Colonic mucosa (tissue), 4 donors: ENCODE results near the gene NKX3-2. TPM values are rescaled to one million over a fixed set of nuclear protein-coding genes. Genes with fewer than 3 reads are reported as not detected.

Experiments used
- DNase-seq: peaks from one replicate; pipeline ENCODE4 v3.0.0-alpha.2; 2020
- H3K27ac ChIP-seq: fragments of 200-600 bp; one replicate; pipeline ENCODE4 v1.8.0; 2021
- H3K27me3 ChIP-seq: fragments of 200-600 bp; one replicate; pipeline ENCODE4 v1.8.0; 2021
- H3K36me3 ChIP-seq: fragments of 200-600 bp; one replicate; pipeline ENCODE4 v1.8.0; 2021
- H3K4me1 ChIP-seq: fragments of 200-600 bp; one replicate; pipeline ENCODE4 v1.8.0; 2021; ENCODE audit warnings: mild to moderate bottlenecking
- H3K4me3 ChIP-seq: fragments of 200-600 bp; one replicate; pipeline ENCODE4 v1.8.0; 2021
- H3K9ac ChIP-seq, 2 donors: one replicate each; pipeline ENCODE4 v1.7.0; 2013; ENCODE audit warnings: control low read depth in 2 of 2, low read depth in 2 of 2, low read length in 2 of 2
- H3K9me3 ChIP-seq: fragments of 200-600 bp; one replicate; pipeline ENCODE4 v1.8.0; 2021
- CTCF ChIP-seq: fragments of 200-600 bp; IDR thresholded peaks from one replicate; pipeline ENCODE4 v1.8.0; 2022; ENCODE audit warnings: antibody characterized with exemption, mild to moderate bottlenecking
- intact Hi-C: fragments of 100-400 bp; cut with DNase I; formaldehyde crosslinking; loops from one replicate; pipeline ENCODE4 v1.14.1; 2022
- total RNA-seq, 2 donors: library from RNA; stranded (reverse); fragmentation: NEBNext Ultra II Directional in 1 of 2; extraction: Animal tissue kit (Norgen Biotek cat#: 25700) in 1 of 2; gene quantifications; one replicate each; pipeline ENCODE4 v1.2.1, GENCODE V29; 2021
- donor health status: healthy.
- donor health status: DM: no; HTN: no; CAD: no.
- donor health status: DM: no; HTN: no; CAD: no.

The NKX3-2 gene
- total RNA-seq, 2 donors from 2014 or later, result 0.35 to 1.4 TPM

GRCh38 chr4:13540446-13541175 lies 3.7 kb downstream of the NKX3-2 start:
- Histone ChIP-seq H3K27me3 (peaks cover 82% of the 10 kb centered on the region), H3K9ac (no peak overlapping the region), H3K4me1 (peaks cover 10% of the 10 kb centered on the region), H3K9me3 (no peaks in the 10 kb centered on the region), H3K27ac (no peak overlapping the region), H3K4me3 (no peak overlapping the region), H3K36me3 (no peaks in the 10 kb centered on the region)
- intact Hi-C loops, result no loop called here
- no peak for TF ChIP-seq CTCF
- DNase-seq, result no peak

- no peak for DNase-seq
- Histone ChIP-seq H3K9me3 (no peaks in the 10 kb centered on the region), H3K4me3 (no peak overlapping the region), H3K27ac (no peak overlapping the region), H3K27me3 (peaks cover 79% of the 10 kb centered on the region), H3K4me1 (peaks cover 10% of the 10 kb centered on the region), H3K36me3 (no peaks in the 10 kb centered on the region), H3K9ac (no peak overlapping the region)
- intact Hi-C loops, result no loop called here
- TF ChIP-seq CTCF, result no peak
These were observed 4.5 kb downstream of the NKX3-2 start for GRCh38 chr4:13539619-13540445.

GRCh38 chr4:13539047-13539618 lies 5.2 kb downstream of the NKX3-2 start:
- no peak overlapping the region for H3K27ac ChIP-seq
- H3K4me3 ChIP-seq, result no peak overlapping the region
- DNase-seq, result no peak
- no peak for TF ChIP-seq CTCF
- no peaks in the 10 kb centered on the region for H3K36me3 ChIP-seq
- H3K4me1 ChIP-seq, result peaks cover 10% of the 10 kb centered on the region
- intact Hi-C loops, result no loop called here
- no peak overlapping the region for H3K9ac ChIP-seq
- H3K27me3 ChIP-seq, result peaks cover 79% of the 10 kb centered on the region
- no peaks in the 10 kb centered on the region for H3K9me3 ChIP-seq

- TF ChIP-seq CTCF, result no peak
- Histone ChIP-seq H3K9ac (no peak overlapping the region), H3K27ac (no peak overlapping the region), H3K36me3 (no peaks in the 10 kb centered on the region), H3K4me1 (peaks cover 7% of the 10 kb centered on the region), H3K9me3 (no peaks in the 10 kb centered on the region), H3K4me3 (no peak overlapping the region), H3K27me3 (peaks cover 78% of the 10 kb centered on the region)
- no peak for DNase-seq
- intact Hi-C loops, result no loop called here
These were observed 5.8 kb downstream of the NKX3-2 start for GRCh38 chr4:13538427-13538973.

- Histone ChIP-seq H3K9me3 (no peaks in the 10 kb centered on the region), H3K4me3 (no peak overlapping the region), H3K27ac (no peak overlapping the region), H3K36me3 (no peaks in the 10 kb centered on the region), H3K27me3 (peaks cover 71% of the 10 kb centered on the region), H3K4me1 (peaks cover 7% of the 10 kb centered on the region), H3K9ac (no peak overlapping the region)
- DNase-seq, result no peak
- no peak for TF ChIP-seq CTCF
- intact Hi-C loops, result no loop called here
These were observed 6.5 kb downstream of the NKX3-2 start for GRCh38 chr4:13537832-13538177.
